GM19239 (cell line): Measurements from ENCODE around the gene SEPHS2.
"Not testable (repeated sequence)": the region's sequence is repeated elsewhere in the genome, so short reads cannot be mapped to it uniquely, and the experiment has no call there.

ENCODE experiments used
- DNase-seq: peaks from one replicate; pipeline ENCODE4 v3.0.0; 2011; ENCODE audit warnings: low spot score; ENCODE audit not compliant: insufficient read length
- FAIRE-seq: peaks from 2 replicates; lab custom pipeline; 2011; peaks lifted over from hg19 to GRCh38; lab: Jason Lieb, UNC

The SEPHS2 gene

GRCh38 chr16:30445408-30446202 is at the start of gene SEPHS2:
TSS of gene SEPHS2 (minus strand) at chr16:30445874. CDS start at chr16:30445727, 147 bp downstream.
- DNase-seq (no peak), FAIRE-seq (peak; percentile 98)

DNA sequence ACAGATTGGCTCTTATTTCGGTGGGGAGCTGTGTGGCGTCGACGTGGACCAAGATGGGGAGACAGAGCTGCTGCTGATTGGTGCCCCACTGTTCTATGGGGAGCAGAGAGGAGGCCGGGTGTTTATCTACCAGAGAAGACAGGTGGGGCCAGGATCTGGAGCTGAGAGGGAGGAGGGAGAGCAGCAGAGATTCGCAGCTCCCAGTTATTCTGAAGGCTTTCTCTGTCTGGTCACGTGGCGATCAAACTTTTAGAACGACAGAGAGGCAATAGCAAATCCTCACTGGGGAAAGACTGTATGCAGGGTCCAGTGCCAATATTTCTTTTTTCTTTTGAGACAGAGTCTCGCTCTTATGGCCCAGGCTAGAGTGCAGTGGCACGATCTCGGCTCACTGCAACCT is 49.0 kb upstream of the SEPHS2 start:
- DNase-seq = no peak
- no peak for FAIRE-seq

- no peak for FAIRE-seq
Measured at GRCh38 chr16:30493941-30494488, 48.3 kb upstream of the SEPHS2 start.

DNA sequence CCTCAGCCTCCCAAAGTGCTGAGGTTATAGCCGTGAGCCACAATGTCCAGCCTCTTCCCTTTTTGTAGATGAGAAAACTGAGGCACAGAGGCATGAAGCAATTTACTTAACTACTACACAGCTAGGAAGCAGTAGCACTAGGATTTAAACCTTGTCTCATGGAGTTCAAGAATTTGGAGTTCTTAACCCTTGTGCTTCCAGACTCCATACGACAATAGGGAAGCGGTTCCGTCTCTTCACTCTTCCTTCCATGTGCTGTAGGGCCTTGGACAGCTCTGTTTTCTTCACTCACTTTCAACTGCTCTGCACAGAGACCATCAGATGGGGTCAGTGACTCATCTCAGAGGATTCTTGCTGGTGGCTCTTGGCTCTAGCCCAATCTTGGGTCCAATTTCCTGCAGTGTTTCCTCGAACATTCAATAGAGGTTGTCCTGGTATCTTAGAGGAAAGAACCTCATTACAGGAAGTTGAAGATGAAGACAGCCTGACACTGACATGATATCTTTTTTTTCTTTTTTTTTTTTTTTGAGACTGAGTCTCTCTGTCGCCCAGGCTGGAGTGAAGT is 46.2 kb upstream of the SEPHS2 start:
- no peak for DNase-seq
- no peak for FAIRE-seq

More at GRCh38 chr16:30493941-30494488, 48.3 kb upstream of the SEPHS2 start:
- no peak for DNase-seq

GRCh38 chr16:30491229-30491628 is 45.6 kb upstream of the SEPHS2 start:
- FAIRE-seq (no peak), DNase-seq (no peak)

- DNase-seq = no peak
- no peak for FAIRE-seq
Measured at GRCh38 chr16:30490210-30490609, 44.5 kb upstream of the SEPHS2 start.

DNA sequence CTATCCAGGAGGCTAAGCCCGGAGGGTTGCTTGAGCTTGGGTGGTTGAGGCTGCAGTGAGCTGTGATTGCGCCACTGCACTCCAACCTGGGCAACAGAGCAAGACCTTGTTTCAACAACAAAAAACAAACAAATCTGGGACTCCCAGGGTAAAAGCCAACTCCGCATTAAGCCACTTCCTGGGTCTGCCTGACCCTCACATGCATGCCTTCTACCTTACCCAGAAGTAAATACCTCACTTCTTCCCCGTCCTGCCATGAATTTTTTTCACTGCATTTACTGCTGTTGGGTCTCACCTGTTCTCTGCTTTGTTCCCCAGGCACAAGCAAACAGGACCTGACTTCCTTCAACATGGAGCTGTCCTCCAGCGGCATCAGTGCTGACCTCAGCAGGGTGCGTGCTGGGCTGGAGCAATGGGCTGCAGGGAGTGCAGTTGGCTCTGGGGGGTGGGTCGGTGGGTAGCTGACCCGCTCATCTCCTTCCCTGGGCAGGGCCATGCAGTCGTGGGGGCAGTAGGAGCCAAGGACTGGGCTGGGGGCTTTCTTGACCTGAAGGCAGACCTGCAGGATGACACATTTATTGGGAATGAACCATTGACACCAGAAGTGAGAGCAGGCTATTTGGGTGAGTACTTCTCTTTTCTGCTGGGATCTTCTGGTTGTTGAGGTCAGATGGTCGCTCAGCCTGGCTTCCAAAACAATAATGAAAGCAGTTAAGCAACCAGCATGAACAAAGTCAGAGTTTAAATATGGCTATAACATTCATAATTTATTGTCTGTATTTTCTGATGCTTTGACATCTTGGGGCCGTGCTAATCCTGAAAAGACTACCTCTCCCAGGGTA is 43.3 kb upstream of the SEPHS2 start:
- no peak for DNase-seq
- no peak for FAIRE-seq

DNA sequence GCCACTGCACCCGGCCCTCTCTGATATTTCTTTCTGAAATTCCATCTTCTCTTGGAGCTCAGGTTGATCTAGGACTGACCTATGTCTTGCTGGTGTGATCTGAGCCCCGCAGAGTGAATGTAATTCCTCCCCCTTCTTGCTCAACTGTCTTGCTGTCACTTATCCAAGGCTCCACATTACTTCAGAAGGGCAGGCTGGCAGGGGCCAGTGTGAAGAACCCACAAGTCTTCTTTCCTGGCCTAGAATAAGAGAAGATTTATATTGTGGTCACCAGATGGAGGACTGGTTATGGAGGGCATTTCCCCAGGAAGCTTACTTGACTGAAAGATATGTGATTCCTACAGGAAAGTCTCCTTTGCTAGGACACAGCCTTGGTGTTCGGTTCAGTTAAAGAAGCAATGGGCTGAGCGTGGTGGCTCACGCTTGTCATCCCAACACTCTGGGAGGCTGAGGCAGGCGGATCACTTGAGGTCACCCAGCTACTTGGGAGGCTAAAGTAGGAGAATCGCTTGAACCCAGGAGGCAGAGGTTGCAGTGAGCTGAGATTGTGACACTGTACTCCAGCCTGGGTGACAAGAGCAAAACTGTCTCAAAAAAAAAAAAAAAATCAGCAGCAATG is 40.3 kb upstream of the SEPHS2 start:
- DNase-seq (no peak), FAIRE-seq (no peak)

GRCh38 chr16:30484887-30485286 is 39.2 kb upstream of the SEPHS2 start:
- DNase-seq = no peak
- FAIRE-seq = peak; percentile 8

DNA sequence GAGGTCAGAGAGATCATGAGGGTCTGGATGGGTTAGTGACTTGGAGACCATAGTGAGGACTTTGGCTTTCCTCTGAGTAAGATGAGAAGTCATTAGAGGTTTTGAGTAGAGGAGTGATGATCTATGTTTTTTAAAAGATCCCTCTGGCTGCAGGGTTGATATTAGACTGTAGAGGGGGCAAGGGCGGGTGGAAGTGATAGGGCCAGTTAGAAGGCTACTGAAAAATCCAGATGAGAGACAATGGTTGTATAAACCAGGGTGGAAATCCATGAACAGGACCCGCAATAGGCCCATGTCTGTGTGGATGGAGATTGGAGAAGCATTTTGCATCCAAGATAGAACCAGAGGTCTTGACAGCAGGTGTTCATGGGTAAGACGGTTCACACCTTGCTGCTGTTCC is 36.7 kb upstream of the SEPHS2 start:
- FAIRE-seq (no peak), DNase-seq (no peak)

GRCh38 chr16:30481381-30481780 is 35.7 kb upstream of the SEPHS2 start:
- DNase-seq (no peak), FAIRE-seq (no peak)

DNA sequence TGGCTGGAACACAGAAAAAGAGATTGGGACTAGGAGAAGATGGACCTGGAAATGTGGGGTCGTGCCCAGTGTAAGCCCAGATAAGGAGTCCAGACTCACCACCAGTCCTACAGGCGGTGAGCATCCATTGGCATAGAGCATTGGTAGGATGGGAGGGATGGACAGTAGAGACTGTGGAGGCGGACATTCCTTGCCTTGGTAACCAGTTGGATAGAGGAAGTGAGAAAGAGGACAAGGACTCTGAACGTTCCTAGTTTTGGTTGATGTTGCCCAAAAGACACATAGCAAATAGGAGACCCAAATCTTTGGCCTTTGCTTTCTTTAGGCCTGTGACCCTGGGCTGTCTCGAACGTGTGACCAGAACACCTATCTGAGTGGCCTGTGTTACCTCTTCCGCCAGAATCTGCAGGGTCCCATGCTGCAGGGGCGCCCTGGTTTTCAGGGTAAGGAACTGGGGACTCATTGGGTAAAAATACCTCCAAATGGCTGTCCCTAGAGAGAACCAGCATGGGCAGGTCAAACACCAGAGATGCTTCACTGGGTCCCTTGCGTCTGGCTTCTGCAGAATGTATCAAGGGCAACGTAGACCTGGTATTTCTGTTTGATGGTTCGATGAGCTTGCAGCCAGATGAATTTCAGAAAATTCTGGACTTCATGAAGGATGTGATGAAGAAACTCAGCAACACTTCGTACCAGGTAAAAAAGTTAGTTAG is 33.2 kb upstream of the SEPHS2 start:
- DNase-seq (no peak), FAIRE-seq (no peak)

GRCh38 chr16:30477773-30478172 is 32.1 kb upstream of the SEPHS2 start:
- DNase-seq, FAIRE-seq: not testable (repeated sequence)

- FAIRE-seq (no peak), DNase-seq (no peak)
Measured at GRCh38 chr16:30476991-30477390, 31.3 kb upstream of the SEPHS2 start.

- FAIRE-seq (no peak), DNase-seq (no peak)
Measured at GRCh38 chr16:30474684-30475083, 29.0 kb upstream of the SEPHS2 start.

- DNase-seq = no peak
- FAIRE-seq = no peak
Measured at GRCh38 chr16:30474074-30474452, 28.4 kb upstream of the SEPHS2 start.

DNA sequence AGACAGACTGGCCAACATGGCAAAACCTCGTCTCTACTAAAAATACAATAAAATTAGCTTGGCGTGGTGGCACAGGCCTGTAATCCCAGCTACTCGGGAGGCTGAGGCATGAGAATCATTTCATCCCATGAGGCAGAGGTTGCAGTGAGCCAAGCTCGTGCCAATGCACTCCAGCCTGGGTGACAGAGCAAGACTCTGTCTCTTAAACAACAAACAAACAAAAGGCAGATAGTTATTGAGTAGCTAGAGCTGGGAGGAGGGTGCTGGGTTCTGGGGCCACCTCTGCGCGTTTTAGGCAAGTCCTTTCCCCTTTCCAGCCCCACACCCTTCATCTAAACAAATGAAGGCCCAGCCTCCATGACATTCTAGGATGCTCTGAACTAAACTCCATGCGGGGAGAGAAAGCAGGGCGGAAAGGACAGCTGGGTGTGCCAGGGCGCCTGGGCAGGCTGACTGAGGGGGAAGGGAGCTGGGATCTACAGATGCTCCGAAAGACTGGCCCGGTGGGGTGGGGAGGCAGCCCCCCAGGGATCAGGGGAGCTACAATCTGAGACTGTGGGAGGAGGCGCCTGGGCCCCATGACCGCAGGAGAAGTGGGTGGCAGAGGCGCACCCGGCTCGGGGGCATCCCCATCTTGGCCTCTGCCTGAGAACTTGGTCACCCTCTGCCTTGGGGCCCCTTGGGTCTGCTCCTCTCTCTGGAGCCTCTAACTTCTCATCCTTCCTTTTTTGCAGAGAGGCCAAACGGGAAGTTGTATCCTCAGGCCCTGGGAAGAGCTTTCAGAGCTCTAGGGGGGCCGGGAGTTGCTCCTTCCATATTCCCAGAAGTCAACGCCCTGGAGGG is 27.8 kb upstream of the SEPHS2 start:
- DNase-seq (peak; percentile 28), FAIRE-seq (peak; percentile 70)

- peak; percentile 82 for DNase-seq
- FAIRE-seq = peak; percentile 98
Measured at GRCh38 chr16:30472328-30472942, 26.8 kb upstream of the SEPHS2 start, which contains the start of gene ITGAL. TSS of gene ITGAL (plus strand) at chr16:30472742. CDS start at chr16:30472838, 96 bp downstream.
